ENCODE results near the gene AUH. TPM values are rescaled to one million over a fixed set of nuclear protein-coding genes. Genes with fewer than 3 reads are reported as not detected.

The AUH gene
- total and polyA plus RNA-seq, 10 of the 15 experiments (the other 5 are each of a cell fraction or from before 2014, with no cell fraction given), result 1.7 to 7.3 (median 4.6) TPM

DNA sequence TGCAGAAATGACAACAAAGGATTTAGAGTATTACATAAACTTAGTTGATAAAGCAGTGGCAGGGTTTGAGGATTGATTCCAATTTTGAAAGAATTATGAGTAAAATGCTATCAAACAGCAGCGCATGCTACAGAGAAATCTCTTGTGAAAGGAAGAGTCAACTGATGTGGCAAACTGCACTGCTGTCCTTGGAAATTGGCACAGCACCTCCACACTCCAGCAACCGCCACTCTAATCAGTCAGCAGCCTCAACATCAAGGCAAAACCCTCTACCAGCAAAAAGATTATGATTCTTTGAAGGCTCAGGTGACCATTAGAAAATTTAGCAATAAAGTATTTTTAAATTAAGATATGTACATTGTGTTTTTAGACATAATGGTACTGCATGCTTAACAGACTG is 66.4 kb downstream of the AUH start:
- intact Hi-C loops (cut with micrococcal nuclease; ENCODE audit: unreplicated experiment) (no loop called here), in situ Hi-C loops (cut with MboI) (no loop called here)
- POLR2A ChIA-PET, result no interaction called here
- Histone ChIP-seq H2AFZ (ENCODE audit: control insufficient read depth, low read depth, low read length) (no peak overlapping the region), H3K27ac (ENCODE audit: control insufficient read depth, insufficient read depth) (no peak overlapping the region), H3K27me3 (replicated peaks in 1 of 2; ENCODE audit: control insufficient read depth in 2 of 2, insufficient read depth in 2 of 2, low read length in 1 of 2) (no peaks in the 10 kb centered on the region), H3K79me2 (ENCODE audit: control insufficient read depth, insufficient read depth, low read length) (no peaks in the 10 kb centered on the region), H4K20me1 (ENCODE audit: control insufficient read depth, insufficient read depth) (no peaks in the 10 kb centered on the region), H3K9me3 (replicated peaks; ENCODE audit: control insufficient read depth, insufficient read depth, low read length) (no peaks in the 10 kb centered on the region), H3K4me2 (ENCODE audit: control insufficient read depth, insufficient read depth) (no peak overlapping the region), H3K4me3 (no peak overlapping the region), H3K36me3 (ENCODE audit: control insufficient read depth in 2 of 2, insufficient read depth in 2 of 2, low read length in 1 of 2) (peaks cover 0 to 3% of the 10 kb centered on the region in 2 experiments; a peak in 1 of 4 replicates), H3K9ac (ENCODE audit: control insufficient read depth, insufficient read depth, low read length) (no peak overlapping the region), H3K4me1 (ENCODE audit: control insufficient read depth, insufficient read depth, low read length) (no peaks in the 10 kb centered on the region)
- FAIRE-seq, result no peak
- no TSS peak for BruUV-seq (replicated peaks)
- no peak for DNase-seq (ENCODE audit: low read depth, low spot score)
- no peak for TF ChIP-seq TARDBP (IDR thresholded peaks at IDR 0.05; ENCODE audit: borderline replicate concordance)
- TF ChIP-seq PML (IDR thresholded peaks at IDR 0.05; ENCODE audit: low read length), result no peak
- no peak for TF ChIP-seq MYB (IDR thresholded peaks at IDR 0.05; ENCODE audit: borderline replicate concordance, low read depth, low read length)
- TF ChIP-seq JUNB (IDR thresholded peaks at IDR 0.05), result no peak
- no peak for TF ChIP-seq EGR1 (IDR thresholded peaks at IDR 0.05; ENCODE audit: borderline replicate concordance in 1 of 2, low read depth in 2 of 2, low read length in 2 of 2)
- no peak for TF ChIP-seq HDGF (IDR thresholded peaks at IDR 0.05)
- TF ChIP-seq SMAD5 (IDR thresholded peaks at IDR 0.05; ENCODE audit: low read depth), result no peak
- TF ChIP-seq MTA3 (IDR thresholded peaks at IDR 0.05; ENCODE audit: borderline replicate concordance, low read length), result no peak
- RAD21 ChIA-PET (ENCODE audit: unreplicated experiment), result no interaction called here
- CTCF ChIA-PET, result no interaction called here
- ATAC-seq, result no peak
- SMC1A ChIA-PET (ENCODE audit: uncharacterized antibody, unreplicated experiment), result no interaction called here
- WGBS (ENCODE audit: insufficient coverage, insufficient replicate concordance, low lambda C conversion rate, missing lambda C conversion rate), result 91% methylated on average over 2 of the region's 2 CpGs

DNA sequence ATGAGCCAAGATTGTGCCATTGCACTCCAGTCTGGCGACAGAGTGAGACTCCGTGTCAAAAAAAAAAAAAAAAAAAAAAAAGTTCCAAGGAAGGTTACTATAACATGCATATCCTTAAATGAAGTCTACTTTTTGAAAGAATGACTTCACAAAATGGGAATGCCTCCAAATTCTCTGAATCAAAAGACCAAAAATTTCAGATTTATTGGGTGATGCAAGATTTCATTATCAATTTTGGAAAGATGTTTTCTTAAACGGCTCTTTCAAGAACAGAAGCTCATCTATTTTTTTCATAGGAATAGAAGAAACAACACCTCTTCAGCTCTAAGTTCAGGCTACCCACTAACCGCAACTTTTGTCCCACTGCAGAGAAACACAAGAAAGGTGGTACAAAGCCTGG is 69.9 kb downstream of the AUH start:
- Histone ChIP-seq H2AFZ (ENCODE audit: control insufficient read depth, low read depth, low read length) (no peak overlapping the region), H3K27ac (ENCODE audit: control insufficient read depth, insufficient read depth) (no peak overlapping the region), H4K20me1 (ENCODE audit: control insufficient read depth, insufficient read depth) (no peaks in the 10 kb centered on the region), H3K4me2 (ENCODE audit: control insufficient read depth, insufficient read depth) (no peak overlapping the region), H3K36me3 (ENCODE audit: control insufficient read depth in 2 of 2, insufficient read depth in 2 of 2, low read length in 1 of 2) (peaks cover 0 to 3% of the 10 kb centered on the region in 2 experiments; a peak in 1 of 4 replicates), H3K4me1 (ENCODE audit: control insufficient read depth, insufficient read depth, low read length) (no peaks in the 10 kb centered on the region), H3K9me3 (replicated peaks; ENCODE audit: control insufficient read depth, insufficient read depth, low read length) (no peaks in the 10 kb centered on the region), H3K27me3 (replicated peaks in 1 of 2; ENCODE audit: control insufficient read depth in 2 of 2, insufficient read depth in 2 of 2, low read length in 1 of 2) (no peaks in the 10 kb centered on the region), H3K4me3 (no peak overlapping the region), H3K9ac (ENCODE audit: control insufficient read depth, insufficient read depth, low read length) (no peak overlapping the region), H3K79me2 (ENCODE audit: control insufficient read depth, insufficient read depth, low read length) (no peaks in the 10 kb centered on the region)
- BruUV-seq (replicated peaks), result no TSS peak
- ChIA-PET RAD21 (ENCODE audit: unreplicated experiment) (no interaction called here), POLR2A (no interaction called here), SMC1A (ENCODE audit: uncharacterized antibody, unreplicated experiment) (no interaction called here), CTCF (no interaction called here)
- FAIRE-seq, result no peak
- no peak for DNase-seq (ENCODE audit: low read depth, low spot score)
- intact Hi-C loops (cut with micrococcal nuclease; ENCODE audit: unreplicated experiment) (no loop called here), in situ Hi-C loops (cut with MboI) (no loop called here)
- 72% methylated on average over 4 of the region's 4 CpGs for WGBS (ENCODE audit: insufficient coverage, insufficient replicate concordance, low lambda C conversion rate, missing lambda C conversion rate)
- no peak for ATAC-seq
- TF ChIP-seq MYB (IDR thresholded peaks at IDR 0.05; ENCODE audit: borderline replicate concordance, low read depth, low read length) (no peak), NRF1 (conservative IDR thresholded peaks at IDR 0.05; ENCODE audit: low read depth, low read length) (no peak), JUNB (IDR thresholded peaks at IDR 0.05) (no peak), EED (IDR thresholded peaks at IDR 0.05; ENCODE audit: low read depth) (no peak), POLR2A (IDR thresholded peaks at IDR 0.05; ENCODE audit: low read depth, low read length) (no peak), PAX8 (IDR thresholded peaks at IDR 0.05) (no peak), ZNF384 (IDR thresholded peaks at IDR 0.05; ENCODE audit: borderline replicate concordance, low read depth, low read length) (no peak)
- TF ChIP-seq, protein P1, sequence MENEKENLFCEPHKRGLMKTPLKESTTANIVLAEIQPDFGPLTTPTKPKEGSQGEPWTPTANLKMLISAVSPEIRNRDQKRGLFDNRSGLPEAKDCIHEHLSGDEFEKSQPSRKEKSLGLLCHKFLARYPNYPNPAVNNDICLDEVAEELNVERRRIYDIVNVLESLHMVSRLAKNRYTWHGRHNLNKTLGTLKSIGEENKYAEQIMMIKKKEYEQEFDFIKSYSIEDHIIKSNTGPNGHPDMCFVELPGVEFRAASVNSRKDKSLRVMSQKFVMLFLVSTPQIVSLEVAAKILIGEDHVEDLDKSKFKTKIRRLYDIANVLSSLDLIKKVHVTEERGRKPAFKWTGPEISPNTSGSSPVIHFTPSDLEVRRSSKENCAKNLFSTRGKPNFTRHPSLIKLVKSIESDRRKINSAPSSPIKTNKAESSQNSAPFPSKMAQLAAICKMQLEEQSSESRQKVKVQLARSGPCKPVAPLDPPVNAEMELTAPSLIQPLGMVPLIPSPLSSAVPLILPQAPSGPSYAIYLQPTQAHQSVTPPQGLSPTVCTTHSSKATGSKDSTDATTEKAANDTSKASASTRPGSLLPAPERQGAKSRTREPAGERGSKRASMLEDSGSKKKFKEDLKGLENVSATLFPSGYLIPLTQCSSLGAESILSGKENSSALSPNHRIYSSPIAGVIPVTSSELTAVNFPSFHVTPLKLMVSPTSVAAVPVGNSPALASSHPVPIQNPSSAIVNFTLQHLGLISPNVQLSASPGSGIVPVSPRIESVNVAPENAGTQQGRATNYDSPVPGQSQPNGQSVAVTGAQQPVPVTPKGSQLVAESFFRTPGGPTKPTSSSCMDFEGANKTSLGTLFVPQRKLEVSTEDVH (IDR thresholded peaks at IDR 0.05; ENCODE audit: low read depth, partially characterized antibody), result no peak
- TF ChIP-seq, protein P2, sequence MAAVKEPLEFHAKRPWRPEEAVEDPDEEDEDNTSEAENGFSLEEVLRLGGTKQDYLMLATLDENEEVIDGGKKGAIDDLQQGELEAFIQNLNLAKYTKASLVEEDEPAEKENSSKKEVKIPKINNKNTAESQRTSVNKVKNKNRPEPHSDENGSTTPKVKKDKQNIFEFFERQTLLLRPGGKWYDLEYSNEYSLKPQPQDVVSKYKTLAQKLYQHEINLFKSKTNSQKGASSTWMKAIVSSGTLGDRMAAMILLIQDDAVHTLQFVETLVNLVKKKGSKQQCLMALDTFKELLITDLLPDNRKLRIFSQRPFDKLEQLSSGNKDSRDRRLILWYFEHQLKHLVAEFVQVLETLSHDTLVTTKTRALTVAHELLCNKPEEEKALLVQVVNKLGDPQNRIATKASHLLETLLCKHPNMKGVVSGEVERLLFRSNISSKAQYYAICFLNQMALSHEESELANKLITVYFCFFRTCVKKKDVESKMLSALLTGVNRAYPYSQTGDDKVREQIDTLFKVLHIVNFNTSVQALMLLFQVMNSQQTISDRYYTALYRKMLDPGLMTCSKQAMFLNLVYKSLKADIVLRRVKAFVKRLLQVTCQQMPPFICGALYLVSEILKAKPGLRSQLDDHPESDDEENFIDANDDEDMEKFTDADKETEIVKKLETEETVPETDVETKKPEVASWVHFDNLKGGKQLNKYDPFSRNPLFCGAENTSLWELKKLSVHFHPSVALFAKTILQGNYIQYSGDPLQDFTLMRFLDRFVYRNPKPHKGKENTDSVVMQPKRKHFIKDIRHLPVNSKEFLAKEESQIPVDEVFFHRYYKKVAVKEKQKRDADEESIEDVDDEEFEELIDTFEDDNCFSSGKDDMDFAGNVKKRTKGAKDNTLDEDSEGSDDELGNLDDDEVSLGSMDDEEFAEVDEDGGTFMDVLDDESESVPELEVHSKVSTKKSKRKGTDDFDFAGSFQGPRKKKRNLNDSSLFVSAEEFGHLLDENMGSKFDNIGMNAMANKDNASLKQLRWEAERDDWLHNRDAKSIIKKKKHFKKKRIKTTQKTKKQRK (IDR thresholded peaks at IDR 0.05; ENCODE audit: low read depth, low read length), result no peak
